Measurements from ENCODE around the gene SOX13. TPM values are rescaled to one million over a fixed set of nuclear protein-coding genes. Genes with fewer than 3 reads are reported as not detected.

SOX13 gene
- polyA plus RNA-seq, 6 donors from 2014 or later: not detected

- no peak for DNase-seq
Measured at GRCh38 chr1:204127597-204128242, 54.8 kb downstream of the SOX13 start.

DNA sequence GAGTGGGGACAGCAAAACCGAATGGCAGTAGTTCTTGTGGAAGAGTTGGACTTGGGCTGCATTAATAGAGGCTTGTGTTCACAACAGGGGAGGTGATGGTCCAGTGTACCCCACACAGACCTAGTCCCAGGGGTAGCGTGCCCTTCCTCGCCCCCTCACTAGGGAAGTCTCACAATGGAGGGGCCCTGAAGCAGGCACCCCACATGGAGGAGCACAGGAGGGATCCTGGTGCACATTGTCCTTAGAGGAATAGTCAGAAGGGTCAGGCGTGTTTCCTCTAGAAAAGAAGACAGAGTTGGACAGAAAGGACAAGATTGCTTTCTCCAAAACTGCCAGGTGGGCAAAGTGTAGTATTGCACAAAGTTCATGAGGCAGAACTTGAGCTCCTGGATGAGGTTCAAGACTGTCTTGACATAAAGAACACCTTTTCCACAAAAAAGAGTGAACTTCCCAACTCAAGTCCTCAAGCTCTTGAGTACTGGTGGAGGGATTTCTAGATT, 55.6 kb downstream of the SOX13 start:
- no peaks in the 10 kb centered on the region for H3K36me3 Mint-ChIP-seq
- DNase-seq (no peak), ATAC-seq (ENCODE audit: low read depth in 2 of 2) (no peak)
- H3K27me3 Mint-ChIP-seq: peaks cover 7 to 34% (median 20%) of the 10 kb centered on the region in 3 donors
- peak overlapping the region in 2 of 6 donors; percentile 38 to 78 for H3K27ac Mint-ChIP-seq
- no peaks in the 10 kb centered on the region for H3K9me3 Mint-ChIP-seq
- peaks cover 8 to 14% (median 13%) of the 10 kb centered on the region in 3 donors for H3K4me1 Mint-ChIP-seq
- H3K4me3 Mint-ChIP-seq: peak overlapping the region in 1 of 8 donors; percentile 20

More at GRCh38 chr1:204127597-204128242, 54.8 kb downstream of the SOX13 start:
- H3K4me1 Mint-ChIP-seq: peaks cover 8 to 14% (median 13%) of the 10 kb centered on the region in 3 donors
- H3K27me3 Mint-ChIP-seq: peaks cover 7 to 40% (median 26%) of the 10 kb centered on the region in 3 donors
- no peak for ATAC-seq (ENCODE audit: low read depth in 2 of 2)
- H3K4me3 Mint-ChIP-seq: peak overlapping the region in 1 of 8 donors; percentile 12
- H3K9me3 Mint-ChIP-seq: no peaks in the 10 kb centered on the region
- peak overlapping the region in 2 of 6 donors; percentile 27 to 39 for H3K27ac Mint-ChIP-seq
- H3K36me3 Mint-ChIP-seq: no peaks in the 10 kb centered on the region

- Mint-ChIP-seq H3K27ac (peak overlapping the region in 2 of 6 donors; percentile 38 to 78), H3K4me1 (peaks cover 8 to 14% (median 13%) of the 10 kb centered on the region in 3 donors), H3K27me3 (peaks cover 7 to 30% (median 18%) of the 10 kb centered on the region in 3 donors), H3K36me3 (no peaks in the 10 kb centered on the region), H3K9me3 (no peaks in the 10 kb centered on the region), H3K4me3 (peak overlapping the region in 2 of 8 donors; percentile 37 to 53)
- ATAC-seq (ENCODE audit: low read depth in 2 of 2) (peak; percentile 72 to 77), DNase-seq (peak; percentile 33)
Measured at GRCh38 chr1:204128964-204129896, 56.3 kb downstream of the SOX13 start.

GRCh38 chr1:204130178-204130577, 57.3 kb downstream of the SOX13 start:
- Mint-ChIP-seq H3K4me3 (no peak overlapping the region), H3K27me3 (peaks cover 7 to 25% (median 19%) of the 10 kb centered on the region in 3 donors), H3K9me3 (no peaks in the 10 kb centered on the region), H3K4me1 (peaks cover 8 to 14% (median 13%) of the 10 kb centered on the region in 3 donors), H3K27ac (no peak overlapping the region), H3K36me3 (no peaks in the 10 kb centered on the region)
- DNase-seq (no peak), ATAC-seq (ENCODE audit: low read depth in 2 of 2) (no peak)

GRCh38 chr1:204130981-204131892, 58.3 kb downstream of the SOX13 start:
- Mint-ChIP-seq H3K4me1 (peaks cover 8 to 14% (median 13%) of the 10 kb centered on the region in 3 donors), H3K4me3 (no peak overlapping the region), H3K27me3 (peaks cover 7 to 25% (median 23%) of the 10 kb centered on the region in 3 donors), H3K9me3 (no peaks in the 10 kb centered on the region), H3K36me3 (no peaks in the 10 kb centered on the region), H3K27ac (peak overlapping the region in 2 of 6 donors; percentile 75 to 90)
- ATAC-seq (ENCODE audit: low read depth in 2 of 2) (no peak), DNase-seq (no peak)

DNA sequence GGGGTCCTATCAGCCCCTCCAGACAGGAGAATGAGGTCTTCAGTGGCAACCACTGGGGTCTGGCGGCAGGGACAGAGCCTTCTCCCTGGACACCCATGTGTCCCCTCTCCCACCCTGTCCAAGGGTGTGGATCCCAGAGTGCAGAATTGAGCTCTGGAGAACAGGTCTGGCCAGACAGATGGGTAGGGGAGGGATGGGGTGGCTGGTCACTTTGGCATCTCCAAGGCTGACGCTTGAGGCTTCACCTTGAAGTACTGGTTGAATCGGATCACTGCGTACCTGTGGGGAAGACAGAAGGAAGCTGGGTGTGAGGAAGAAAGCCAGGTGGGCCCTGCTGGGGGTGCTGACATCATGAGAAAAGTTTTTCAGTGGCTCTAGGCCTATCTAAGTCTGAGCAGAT, 59.1 kb downstream of the SOX13 start:
- DNase-seq (no peak), ATAC-seq (ENCODE audit: low read depth in 2 of 2) (no peak)
- H3K27ac Mint-ChIP-seq: no peak overlapping the region
- peaks cover 8 to 13% (median 10%) of the 10 kb centered on the region in 3 donors for H3K4me1 Mint-ChIP-seq
- H3K4me3 Mint-ChIP-seq: no peak overlapping the region
- no peaks in the 10 kb centered on the region for H3K36me3 Mint-ChIP-seq
- no peaks in the 10 kb centered on the region for H3K9me3 Mint-ChIP-seq
- H3K27me3 Mint-ChIP-seq: peaks cover 4 to 23% (median 19%) of the 10 kb centered on the region in 3 donors

- Mint-ChIP-seq H3K4me3 (no peak overlapping the region), H3K36me3 (no peaks in the 10 kb centered on the region), H3K4me1 (peaks cover 8 to 13% (median 10%) of the 10 kb centered on the region in 3 donors), H3K9me3 (no peaks in the 10 kb centered on the region), H3K27ac (no peak overlapping the region), H3K27me3 (peaks cover 4 to 23% (median 19%) of the 10 kb centered on the region in 3 donors)
- ATAC-seq (ENCODE audit: low read depth in 2 of 2) (no peak), DNase-seq (no peak)
Measured at GRCh38 chr1:204132718-204133117, 59.8 kb downstream of the SOX13 start.

DNA sequence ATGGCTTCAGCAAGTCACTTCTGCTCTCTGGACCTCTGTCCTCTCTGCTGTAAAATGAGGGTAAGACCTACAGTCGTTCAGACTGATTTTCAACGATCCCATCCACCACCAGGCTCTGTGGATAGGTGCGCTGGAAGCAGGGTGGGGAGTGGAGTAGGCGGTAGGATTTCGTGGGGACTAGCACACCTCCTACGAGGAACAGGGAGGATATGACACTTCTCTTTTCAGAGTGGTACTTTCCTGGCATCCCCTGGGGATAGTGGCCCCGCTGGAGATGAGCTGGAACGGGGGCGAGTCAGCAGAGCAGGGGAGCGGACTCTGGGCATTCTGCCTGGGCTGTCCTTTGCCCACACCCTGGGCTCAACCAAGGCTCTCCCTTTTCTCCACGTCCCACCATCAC, 61.2 kb downstream of the SOX13 start:
- Mint-ChIP-seq H3K9me3 (no peaks in the 10 kb centered on the region), H3K36me3 (no peaks in the 10 kb centered on the region), H3K27ac (no peak overlapping the region), H3K4me3 (no peak overlapping the region), H3K4me1 (peaks cover 4 to 5% (median 4%) of the 10 kb centered on the region in 3 donors), H3K27me3 (peaks cover 4 to 29% (median 19%) of the 10 kb centered on the region in 3 donors)
- ATAC-seq (ENCODE audit: low read depth in 2 of 2): peak in 1 of 2 donors; percentile 47
- DNase-seq: no peak

DNA sequence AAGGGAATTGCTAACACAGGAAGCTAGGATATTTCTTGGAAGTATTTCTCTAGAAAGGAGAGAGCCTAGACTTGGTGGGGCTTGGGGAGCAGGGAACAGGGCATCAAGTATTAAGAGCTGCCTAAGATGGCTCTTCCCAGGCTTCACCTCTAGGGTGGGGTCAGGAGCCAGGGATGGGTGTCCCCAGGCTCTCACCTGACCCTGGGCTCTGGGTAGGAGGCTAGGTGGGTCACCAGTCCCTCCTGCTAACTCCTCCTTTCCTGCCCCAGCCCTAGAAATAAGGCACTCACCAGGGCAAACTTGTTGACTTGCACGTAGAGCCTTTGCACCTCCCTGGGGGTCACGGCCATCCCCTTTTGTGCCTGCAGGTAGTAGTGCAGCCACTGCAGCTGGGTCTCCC, 63.9 kb downstream of the SOX13 start:
- Mint-ChIP-seq H3K36me3 (no peaks in the 10 kb centered on the region), H3K4me3 (no peak overlapping the region), H3K27ac (no peak overlapping the region), H3K27me3 (peaks cover 0 to 20% (median 7%) of the 10 kb centered on the region in 3 donors), H3K9me3 (no peaks in the 10 kb centered on the region), H3K4me1 (no peaks in the 10 kb centered on the region)
- DNase-seq: no peak
- ATAC-seq (ENCODE audit: low read depth in 2 of 2): no peak

- Mint-ChIP-seq H3K27ac (peak overlapping the region in 1 of 6 donors; percentile 41), H3K9me3 (no peaks in the 10 kb centered on the region), H3K4me3 (no peak overlapping the region), H3K27me3 (peaks cover 0 to 29% (median 7%) of the 10 kb centered on the region in 3 donors), H3K4me1 (no peaks in the 10 kb centered on the region), H3K36me3 (no peaks in the 10 kb centered on the region)
- no peak for ATAC-seq (ENCODE audit: low read depth in 2 of 2)
- no peak for DNase-seq
Measured at GRCh38 chr1:204139088-204139487, 66.2 kb downstream of the SOX13 start.

- H3K27me3 Mint-ChIP-seq: peaks cover 0 to 38% (median 7%) of the 10 kb centered on the region in 3 donors
Measured at GRCh38 chr1:204139952-204140351, 67.0 kb downstream of the SOX13 start.

DNA sequence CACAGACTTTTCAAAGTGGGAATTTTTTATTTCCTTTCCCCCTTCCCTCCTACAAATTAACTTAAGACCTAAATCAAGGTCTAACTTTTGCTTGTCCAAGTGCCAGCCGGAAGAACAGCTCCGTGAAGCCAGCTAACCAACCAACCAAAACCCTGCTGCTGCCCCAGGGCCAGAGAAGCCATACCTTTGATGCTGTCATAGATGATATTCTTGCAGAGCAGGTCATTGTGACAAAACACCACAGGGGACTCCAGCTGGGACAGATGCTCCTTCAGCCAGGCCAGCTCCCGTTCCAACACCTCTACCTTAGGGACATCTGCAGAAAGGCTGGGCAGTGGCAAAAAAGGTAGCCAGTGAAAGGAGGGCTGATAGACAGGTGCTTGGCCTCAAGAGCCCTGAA, 68.2 kb downstream of the SOX13 start:
- H3K36me3 Mint-ChIP-seq: no peaks in the 10 kb centered on the region
- H3K27me3 Mint-ChIP-seq: peaks cover 0 to 34% (median 14%) of the 10 kb centered on the region in 3 donors
- H3K9me3 Mint-ChIP-seq: no peaks in the 10 kb centered on the region
- ATAC-seq (ENCODE audit: low read depth in 2 of 2): no peak
- no peak for DNase-seq
- H3K27ac Mint-ChIP-seq: no peak overlapping the region
- no peaks in the 10 kb centered on the region for H3K4me1 Mint-ChIP-seq
- H3K4me3 Mint-ChIP-seq: no peak overlapping the region

More at GRCh38 chr1:204139952-204140351, 67.0 kb downstream of the SOX13 start:
- DNase-seq: no peak
- H3K4me3 Mint-ChIP-seq: no peak overlapping the region
- no peaks in the 10 kb centered on the region for H3K36me3 Mint-ChIP-seq
- no peaks in the 10 kb centered on the region for H3K9me3 Mint-ChIP-seq
- ATAC-seq (ENCODE audit: low read depth in 2 of 2): no peak
- H3K4me1 Mint-ChIP-seq: no peaks in the 10 kb centered on the region
- no peak overlapping the region for H3K27ac Mint-ChIP-seq

Data from naive B cell (primary cell).